ENCODE data around the gene C3orf18. TPM values are rescaled to one million over a fixed set of nuclear protein-coding genes. Genes with fewer than 3 reads are reported as not detected.
A peak's percentile ranks its signal among the peaks of the same experiment; 100 is the strongest.

Gene C3orf18
- total and polyA plus RNA-seq, 9 of the 15 experiments (the other 6 are each of a cell fraction or from before 2014, with no cell fraction given) = 0.01 to 2.3 (median 0.94) TPM

GRCh38 chr3:50612234-50612882, 44.8 kb upstream of the C3orf18 start (continued):
- TF ChIP-seq GTF2B (IDR thresholded peaks at IDR 0.05; ENCODE audit: extremely low read depth, insufficient read length) = no peak
- peak; percentile 33; the same call in 1 of the 2 replicates for TF ChIP-seq KLF16 (IDR thresholded peaks at IDR 0.05)
- TF ChIP-seq RBM39 (optimal IDR thresholded peaks at IDR 0.05; ENCODE audit: low read depth, low read length) = no peak
- TF ChIP-seq NFXL1 (CRISPR knock-in tag; IDR thresholded peaks at IDR 0.05) = no peak
- TF ChIP-seq CGGBP1 (CRISPR knock-in tag; IDR thresholded peaks at IDR 0.05) = no peak
- no peak for TF ChIP-seq NR2C2 (CRISPR knock-in tag; IDR thresholded peaks at IDR 0.05)
- TF ChIP-seq NR2C2 (tag; IDR thresholded peaks at IDR 0.05) = peak; percentile 55
- TF ChIP-seq HMGXB4 (CRISPR knock-in tag; IDR thresholded peaks at IDR 0.05) = no peak
- TF ChIP-seq NEUROD1 (IDR thresholded peaks at IDR 0.05; ENCODE audit: borderline replicate concordance, low read depth, low read length, partially characterized antibody) = no peak
- peak; percentile 33 for TF ChIP-seq NFIC (IDR thresholded peaks at IDR 0.05)
- peak; percentile 29; the same call in 1 of the 2 replicates for TF ChIP-seq ZNF197 (CRISPR knock-in tag; IDR thresholded peaks at IDR 0.05; ENCODE audit: low read depth)
- TF ChIP-seq ARNT (IDR thresholded peaks at IDR 0.05) = no peak
- no peak for TF ChIP-seq ZNF668 (CRISPR knock-in tag; IDR thresholded peaks at IDR 0.05)
- TF ChIP-seq ZNF717 (CRISPR knock-in tag; IDR thresholded peaks at IDR 0.05) = no peak
- TF ChIP-seq ZNF436 (CRISPR knock-in tag; IDR thresholded peaks at IDR 0.05) = no peak
- no peak for TF ChIP-seq ZNF184 (CRISPR knock-in tag; IDR thresholded peaks at IDR 0.05)
- TF ChIP-seq RFX7 (CRISPR knock-in tag; IDR thresholded peaks at IDR 0.05) = no peak
- TF ChIP-seq PML (IDR thresholded peaks at IDR 0.05; ENCODE audit: low read length) = peak; percentile 22; the same call in 1 of the 2 replicates
- TF ChIP-seq ZNF354B (CRISPR knock-in tag; IDR thresholded peaks at IDR 0.05) = no peak
- no peak for TF ChIP-seq ZBTB33 (CRISPR knock-in tag; IDR thresholded peaks at IDR 0.05)
- no peak for TF ChIP-seq ATF6 (CRISPR knock-in tag; IDR thresholded peaks at IDR 0.05)
- TF ChIP-seq ZNF408 (CRISPR knock-in tag; IDR thresholded peaks at IDR 0.05; ENCODE audit: low read depth) = no peak
- no peak for TF ChIP-seq ZNF124 (CRISPR knock-in tag; IDR thresholded peaks at IDR 0.05)
- 0 out of 2 replicates have a peak, but pooled peaks have one; percentile 42 for TF ChIP-seq TAF7 (tag; IDR thresholded peaks at IDR 0.05)
- no peak for TF ChIP-seq ZBTB8A (IDR thresholded peaks at IDR 0.05; ENCODE audit: partially characterized antibody)
